ENCODE results near the gene KCNK5.

GRCh38 chr6:39171489-39172376, 57.5 kb downstream of the KCNK5 start:
- no peak for TF ChIP-seq POLR2A (IDR thresholded peaks at IDR 0.05)
- TF ChIP-seq, protein P1, sequence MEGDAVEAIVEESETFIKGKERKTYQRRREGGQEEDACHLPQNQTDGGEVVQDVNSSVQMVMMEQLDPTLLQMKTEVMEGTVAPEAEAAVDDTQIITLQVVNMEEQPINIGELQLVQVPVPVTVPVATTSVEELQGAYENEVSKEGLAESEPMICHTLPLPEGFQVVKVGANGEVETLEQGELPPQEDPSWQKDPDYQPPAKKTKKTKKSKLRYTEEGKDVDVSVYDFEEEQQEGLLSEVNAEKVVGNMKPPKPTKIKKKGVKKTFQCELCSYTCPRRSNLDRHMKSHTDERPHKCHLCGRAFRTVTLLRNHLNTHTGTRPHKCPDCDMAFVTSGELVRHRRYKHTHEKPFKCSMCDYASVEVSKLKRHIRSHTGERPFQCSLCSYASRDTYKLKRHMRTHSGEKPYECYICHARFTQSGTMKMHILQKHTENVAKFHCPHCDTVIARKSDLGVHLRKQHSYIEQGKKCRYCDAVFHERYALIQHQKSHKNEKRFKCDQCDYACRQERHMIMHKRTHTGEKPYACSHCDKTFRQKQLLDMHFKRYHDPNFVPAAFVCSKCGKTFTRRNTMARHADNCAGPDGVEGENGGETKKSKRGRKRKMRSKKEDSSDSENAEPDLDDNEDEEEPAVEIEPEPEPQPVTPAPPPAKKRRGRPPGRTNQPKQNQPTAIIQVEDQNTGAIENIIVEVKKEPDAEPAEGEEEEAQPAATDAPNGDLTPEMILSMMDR (IDR thresholded peaks at IDR 0.05): no peak
